H1 (cell line): ENCODE measurements around the gene EPHB6.

ENCODE experiments used
- CBX8 ChIP-seq: fragments of 300-800, 300-1000 bp; sonication (generic); IDR thresholded peaks from 2 replicates; pipeline ENCODE4 v1.7.1; 2016; ENCODE audit warnings: low read depth, low read length, borderline replicate concordance
- JUN ChIP-seq: IDR thresholded peaks from 2 replicates; pipeline ENCODE4 v1.6.1; 2011; ENCODE audit warnings: low read depth, mild to moderate bottlenecking, improper control_type of control experiment, low read length
- PHF8 ChIP-seq: fragments of 200-600 bp; sonication (generic); conservative IDR thresholded peaks from 2 replicates; pipeline ENCODE4 v1.7.1; 2012; ENCODE audit warnings: low read depth, mild to moderate bottlenecking, inconsistent platforms, low read length, moderate library complexity
- SAP30 ChIP-seq: fragments of 300-600 bp; sonication (generic); IDR thresholded peaks from 2 replicates; pipeline ENCODE4 v1.7.1; 2012; ENCODE audit warnings: low read length, moderate library complexity, mild to moderate bottlenecking, inconsistent platforms; ENCODE audit not compliant: insufficient read depth, insufficient replicate concordance

DNA sequence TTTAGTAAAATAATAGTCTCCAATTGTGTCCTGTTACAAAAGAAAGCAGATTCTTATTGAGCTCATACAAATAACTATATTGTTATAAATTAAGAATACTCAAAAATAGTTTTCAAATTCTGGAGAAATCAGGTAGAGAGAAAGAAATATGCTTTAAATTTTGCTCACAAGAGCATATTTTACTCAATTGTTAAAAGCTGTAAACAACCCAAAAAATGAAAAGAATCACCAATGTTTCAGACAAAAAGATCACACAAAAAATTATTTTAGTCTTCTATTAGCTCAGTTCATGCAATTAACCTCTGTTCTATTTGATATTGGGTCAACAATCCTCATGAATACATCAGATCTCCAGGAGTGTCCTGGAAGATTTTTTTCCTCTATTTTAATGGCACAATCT is 49.3 kb downstream of the EPHB6 start:
- TF ChIP-seq JUN (no peak), CBX8 (no peak), PHF8 (no peak), SAP30 (no peak)
